Measurements from ENCODE around the gene ESR2.

Gene ESR2

GRCh38 chr14:64201921-64202545 lies 92.1 kb downstream of the ESR2 start:
- Mint-ChIP-seq H3K27me3 (ENCODE audit: low read depth, poor library complexity) (no peaks in the 10 kb centered on the region), H3K27ac (no peak overlapping the region), H3K9me3 (no peaks in the 10 kb centered on the region), H3K4me3 (no peak overlapping the region), H3K4me1 (peaks cover 47% of the 10 kb centered on the region), H3K36me3 (ENCODE audit: low read depth) (peaks cover 20% of the 10 kb centered on the region)
- no peak for TF ChIP-seq CTCF (IDR thresholded peaks at IDR 0.05)
- no peak for DNase-seq

GRCh38 chr14:64201296-64201695 lies 92.9 kb downstream of the ESR2 start:
- peaks cover 17% of the 10 kb centered on the region for H3K36me3 Mint-ChIP-seq (ENCODE audit: low read depth)
- peak overlapping the region; percentile 74 for H3K27ac Mint-ChIP-seq
- no peak for DNase-seq
- no peak for TF ChIP-seq CTCF (IDR thresholded peaks at IDR 0.05)
- no peaks in the 10 kb centered on the region for H3K27me3 Mint-ChIP-seq (ENCODE audit: low read depth, poor library complexity)
- H3K4me3 Mint-ChIP-seq: no peak overlapping the region
- peaks cover 53% of the 10 kb centered on the region for H3K4me1 Mint-ChIP-seq
- H3K9me3 Mint-ChIP-seq: no peaks in the 10 kb centered on the region

- peaks cover 55% of the 10 kb centered on the region for H3K4me1 Mint-ChIP-seq
- no peaks in the 10 kb centered on the region for H3K27me3 Mint-ChIP-seq (ENCODE audit: low read depth, poor library complexity)
- peak overlapping the region; percentile 23 for H3K4me3 Mint-ChIP-seq
- no peaks in the 10 kb centered on the region for H3K9me3 Mint-ChIP-seq
- TF ChIP-seq CTCF (IDR thresholded peaks at IDR 0.05): no peak
- peak overlapping the region; percentile 69 for H3K27ac Mint-ChIP-seq
- H3K36me3 Mint-ChIP-seq (ENCODE audit: low read depth): peaks cover 23% of the 10 kb centered on the region
- peak; percentile 31 for DNase-seq
Measured at GRCh38 chr14:64200170-64200569, 94.0 kb downstream of the ESR2 start.

- H3K27me3 Mint-ChIP-seq (ENCODE audit: low read depth, poor library complexity): no peaks in the 10 kb centered on the region
- H3K4me1 Mint-ChIP-seq: peaks cover 60% of the 10 kb centered on the region
- no peaks in the 10 kb centered on the region for H3K9me3 Mint-ChIP-seq
- no peak for TF ChIP-seq CTCF (IDR thresholded peaks at IDR 0.05)
- H3K27ac Mint-ChIP-seq: no peak overlapping the region
- no peak for DNase-seq
- peaks cover 32% of the 10 kb centered on the region for H3K36me3 Mint-ChIP-seq (ENCODE audit: low read depth)
- H3K4me3 Mint-ChIP-seq: no peak overlapping the region
Measured at GRCh38 chr14:64198486-64198885, 95.7 kb downstream of the ESR2 start.

- no peak overlapping the region for H3K4me3 Mint-ChIP-seq
- H3K4me1 Mint-ChIP-seq: peaks cover 60% of the 10 kb centered on the region
- H3K27ac Mint-ChIP-seq: no peak overlapping the region
- TF ChIP-seq CTCF (IDR thresholded peaks at IDR 0.05): no peak
- DNase-seq: no peak
- no peaks in the 10 kb centered on the region for H3K27me3 Mint-ChIP-seq (ENCODE audit: low read depth, poor library complexity)
- H3K36me3 Mint-ChIP-seq (ENCODE audit: low read depth): peaks cover 32% of the 10 kb centered on the region
- H3K9me3 Mint-ChIP-seq: no peaks in the 10 kb centered on the region
Measured at GRCh38 chr14:64197996-64198395, 96.2 kb downstream of the ESR2 start.

GRCh38 chr14:64196814-64197411 lies 97.3 kb downstream of the ESR2 start:
- no peak for TF ChIP-seq CTCF (IDR thresholded peaks at IDR 0.05)
- Mint-ChIP-seq H3K27me3 (ENCODE audit: low read depth, poor library complexity) (no peaks in the 10 kb centered on the region), H3K27ac (peak overlapping the region; percentile 73), H3K9me3 (no peaks in the 10 kb centered on the region), H3K36me3 (ENCODE audit: low read depth) (peaks cover 35% of the 10 kb centered on the region), H3K4me3 (peak overlapping the region; percentile 82), H3K4me1 (peaks cover 60% of the 10 kb centered on the region)
- peak; percentile 71 for DNase-seq

Data from nephron progenitor cell (in vitro differentiated cells).